NT2/D1 (cell line): Measurements from ENCODE around the gene TMEM235.

ENCODE experiments used
- SUZ12 ChIP-seq: IDR thresholded peaks from 2 replicates; pipeline ENCODE4 v1.6.1; 2011; ENCODE audit not compliant: insufficient read length, insufficient read depth; ENCODE audit errors: extremely low read depth
- YY1 ChIP-seq: IDR thresholded peaks from 2 replicates; pipeline ENCODE4 v1.6.1; 2011; ENCODE audit not compliant: insufficient read length, insufficient read depth
- ZNF274 ChIP-seq: IDR thresholded peaks from 2 replicates; pipeline ENCODE4 v1.6.1; 2011; ENCODE audit warnings: mild to moderate bottlenecking, low read depth, low read length

- no peak for TF ChIP-seq YY1
- TF ChIP-seq ZNF274: no peak
- TF ChIP-seq SUZ12: no peak
Observed at GRCh38 chr17:78252111-78252634, 20.7 kb downstream of the TMEM235 start.
